Measurements from ENCODE around the gene PTPDC1. TPM values are rescaled to one million over a fixed set of nuclear protein-coding genes. Genes with fewer than 3 reads are reported as not detected.

The PTPDC1 gene
- total and polyA plus RNA-seq, 8 donors: 2.8 to 45.0 (median 8.5) TPM

GRCh38 chr9:94145640-94146039 lies 61.4 kb downstream of the PTPDC1 start:
- TF ChIP-seq CTCF (IDR thresholded peaks at IDR 0.05): no peak
- no peak for TF ChIP-seq POLR2AphosphoS5 (IDR thresholded peaks at IDR 0.05)
- no peak for TF ChIP-seq EP300 (IDR thresholded peaks at IDR 0.05)
- TF ChIP-seq POLR2A (IDR thresholded peaks at IDR 0.05): no peak
- intact Hi-C loops (cut with DNase I; ENCODE audit: low total_unique reads): no loop called here
- 45 to 61% (median 57%) methylated on average over 5 of the region's 5 CpGs for WGBS, 5 donors
- H3K27ac ChIP-seq: no peak overlapping the region
- H3K4me1 ChIP-seq: peaks cover 0 to 23% (median 12%) of the 10 kb centered on the region in 4 donors
- H3K9me3 ChIP-seq: no peaks in the 10 kb centered on the region
- no peak for DNase-seq
- H3K36me3 ChIP-seq: no peaks in the 10 kb centered on the region
- no peak overlapping the region for H3K4me3 ChIP-seq
- no peaks in the 10 kb centered on the region for H3K27me3 ChIP-seq

GRCh38 chr9:94147776-94148175 lies 63.5 kb downstream of the PTPDC1 start:
- Histone ChIP-seq H3K4me1 (peaks cover 0 to 14% (median 9%) of the 10 kb centered on the region in 4 donors), H3K9me3 (no peaks in the 10 kb centered on the region), H3K36me3 (no peaks in the 10 kb centered on the region), H3K27me3 (no peaks in the 10 kb centered on the region), H3K27ac (no peak overlapping the region), H3K4me3 (no peak overlapping the region)
- intact Hi-C loops (cut with DNase I; ENCODE audit: low total_unique reads): no loop called here
- 79 to 90% (median 84%) methylated on average over 9 to 13 of the region's 13 CpGs for WGBS, 5 donors
- DNase-seq: no peak
- no peak for TF ChIP-seq POLR2AphosphoS5 (IDR thresholded peaks at IDR 0.05)
- no peak for TF ChIP-seq CTCF (IDR thresholded peaks at IDR 0.05)
- TF ChIP-seq EP300 (IDR thresholded peaks at IDR 0.05): no peak
- TF ChIP-seq POLR2A (IDR thresholded peaks at IDR 0.05): no peak

GRCh38 chr9:94148419-94148818 lies 64.2 kb downstream of the PTPDC1 start:
- no peaks in the 10 kb centered on the region for H3K9me3 ChIP-seq
- no peaks in the 10 kb centered on the region for H3K36me3 ChIP-seq
- peaks cover 0 to 14% (median 9%) of the 10 kb centered on the region in 4 donors for H3K4me1 ChIP-seq
- DNase-seq: no peak
- TF ChIP-seq CTCF (IDR thresholded peaks at IDR 0.05) (no peak), POLR2AphosphoS5 (IDR thresholded peaks at IDR 0.05) (no peak), EP300 (IDR thresholded peaks at IDR 0.05) (no peak), POLR2A (IDR thresholded peaks at IDR 0.05) (no peak)
- no peaks in the 10 kb centered on the region for H3K27me3 ChIP-seq
- H3K4me3 ChIP-seq: no peak overlapping the region
- intact Hi-C loops (cut with DNase I; ENCODE audit: low total_unique reads): no loop called here
- WGBS, 5 donors: 63 to 84% (median 71%) methylated on average over 5 of the region's 5 CpGs
- no peak overlapping the region for H3K27ac ChIP-seq

GRCh38 chr9:94149696-94150095 lies 65.4 kb downstream of the PTPDC1 start:
- TF ChIP-seq POLR2AphosphoS5 (IDR thresholded peaks at IDR 0.05) (no peak), POLR2A (IDR thresholded peaks at IDR 0.05) (no peak), CTCF (IDR thresholded peaks at IDR 0.05) (no peak), EP300 (IDR thresholded peaks at IDR 0.05) (no peak)
- Histone ChIP-seq H3K27ac (no peak overlapping the region), H3K27me3 (no peaks in the 10 kb centered on the region), H3K36me3 (no peaks in the 10 kb centered on the region), H3K9me3 (no peaks in the 10 kb centered on the region), H3K4me3 (no peak overlapping the region), H3K4me1 (peaks cover 0 to 7% (median 1%) of the 10 kb centered on the region in 4 donors)
- DNase-seq: no peak
- 83 to 95% (median 90%) methylated on average over 6 of the region's 6 CpGs for WGBS, 5 donors
- intact Hi-C loops (cut with DNase I; ENCODE audit: low total_unique reads): no loop called here
